ENCODE measurements around the gene SLC22A1. TPM values are rescaled to one million over a fixed set of nuclear protein-coding genes. Genes with fewer than 3 reads are reported as not detected.
"Not testable (repeated sequence)": the region's sequence is repeated elsewhere in the genome, so short reads cannot be mapped to it uniquely, and the experiment has no call there.

SLC22A1 gene
- total RNA-seq, 1 donor from 2014 or later = 0.17 TPM

DNA sequence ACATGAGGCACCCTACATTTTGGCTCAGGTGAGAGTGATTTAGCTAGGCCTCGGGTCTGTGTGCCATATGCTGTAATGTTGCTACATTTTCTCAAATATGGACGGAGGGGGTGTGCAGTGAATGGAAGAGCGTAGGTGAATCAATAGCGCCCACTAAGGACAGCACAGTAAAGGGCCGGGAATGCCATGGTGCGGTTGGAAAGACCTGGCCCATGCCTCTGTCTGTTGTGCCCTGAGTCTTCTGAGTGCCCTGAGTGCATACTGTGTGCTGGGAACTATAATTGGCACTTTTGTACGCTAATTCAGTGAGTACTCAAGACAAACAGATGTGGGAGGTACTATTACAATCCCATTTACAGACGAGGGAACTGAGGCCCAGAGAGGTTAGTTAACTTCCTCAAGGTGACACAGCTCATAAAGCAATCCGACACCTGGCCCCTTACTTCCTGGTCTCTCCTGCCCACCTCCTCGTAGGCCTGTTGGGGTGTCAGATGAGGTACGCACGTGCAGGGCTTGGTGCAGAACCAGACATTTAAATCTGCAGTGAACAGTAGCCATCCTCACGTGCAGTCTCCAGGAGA lies 17.3 kb downstream of the SLC22A1 start:
- no peak for DNase-seq

GRCh38 chr6:160139420-160139851 lies 17.8 kb downstream of the SLC22A1 start:
- no peak for DNase-seq

DNA sequence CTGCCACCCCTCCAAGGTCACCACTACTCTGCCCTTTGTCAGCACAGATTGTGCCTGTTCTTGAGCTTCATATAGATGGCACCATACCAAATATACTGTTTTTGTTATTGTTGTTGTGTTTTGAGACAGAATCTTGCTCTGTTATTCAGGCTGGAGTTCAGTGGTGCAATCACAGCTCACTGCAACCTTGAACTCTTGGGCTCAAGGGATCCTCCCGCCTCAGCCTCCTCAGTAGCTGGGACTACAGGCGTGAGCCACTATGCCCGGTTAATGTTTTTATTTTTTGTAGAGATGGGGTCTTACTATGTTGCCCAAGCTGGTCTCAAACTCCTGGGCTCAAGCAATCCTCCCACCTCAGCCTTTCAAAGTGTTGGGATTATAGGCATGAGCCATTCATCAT lies 18.9 kb downstream of the SLC22A1 start:
- DNase-seq = not testable (repeated sequence)

- DNase-seq = no peak
Observed at GRCh38 chr6:160141001-160141726, 19.5 kb downstream of the SLC22A1 start.

- DNase-seq = no peak
Observed at GRCh38 chr6:160142115-160142715, 20.6 kb downstream of the SLC22A1 start.

GRCh38 chr6:160146454-160147145 lies 25.0 kb downstream of the SLC22A1 start:
- no peak for DNase-seq

- DNase-seq = no peak
Observed at GRCh38 chr6:160147146-160147536, 25.5 kb downstream of the SLC22A1 start.

DNA sequence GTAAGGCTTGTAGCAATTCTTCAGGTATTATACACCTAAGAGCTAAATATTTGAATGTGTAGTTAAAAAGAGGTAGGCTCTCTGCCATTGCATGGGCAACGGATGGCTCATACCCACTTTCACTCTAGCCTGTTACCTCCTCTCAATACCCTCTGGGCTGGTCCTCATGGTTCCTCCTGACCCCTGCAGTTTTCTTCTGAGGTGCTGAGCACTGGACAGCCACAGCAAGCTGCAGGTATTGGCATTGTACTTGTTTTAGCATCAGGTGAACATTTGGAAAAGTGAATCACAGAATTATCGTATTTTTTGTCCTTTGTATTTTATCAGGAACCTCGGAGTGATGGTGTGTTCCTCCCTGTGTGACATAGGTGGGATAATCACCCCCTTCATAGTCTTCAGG lies 32.9 kb downstream of the SLC22A1 start:
- no peak for DNase-seq

GRCh38 chr6:160156842-160157241 lies 35.2 kb downstream of the SLC22A1 start:
- no peak for DNase-seq

DNA sequence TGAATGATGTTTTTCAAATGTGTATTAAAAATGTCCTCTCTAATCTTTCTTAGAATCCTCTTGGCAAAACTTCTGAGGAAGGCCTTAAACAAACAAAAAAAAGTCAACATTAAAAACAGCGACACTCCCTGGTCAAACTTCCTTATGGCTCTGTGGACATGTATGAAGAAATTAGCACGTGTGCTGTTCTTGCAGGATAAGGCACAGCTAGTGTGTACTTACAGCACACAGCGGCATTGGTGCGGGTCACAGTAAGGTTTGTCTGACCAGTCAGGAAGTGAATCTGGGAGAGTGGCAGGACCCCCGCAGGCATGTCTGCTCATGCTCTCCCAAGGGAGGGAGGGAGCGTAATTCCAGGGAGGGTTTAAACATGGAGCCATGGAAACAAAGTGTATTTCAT lies 38.8 kb downstream of the SLC22A1 start:
- DNase-seq = no peak

DNA sequence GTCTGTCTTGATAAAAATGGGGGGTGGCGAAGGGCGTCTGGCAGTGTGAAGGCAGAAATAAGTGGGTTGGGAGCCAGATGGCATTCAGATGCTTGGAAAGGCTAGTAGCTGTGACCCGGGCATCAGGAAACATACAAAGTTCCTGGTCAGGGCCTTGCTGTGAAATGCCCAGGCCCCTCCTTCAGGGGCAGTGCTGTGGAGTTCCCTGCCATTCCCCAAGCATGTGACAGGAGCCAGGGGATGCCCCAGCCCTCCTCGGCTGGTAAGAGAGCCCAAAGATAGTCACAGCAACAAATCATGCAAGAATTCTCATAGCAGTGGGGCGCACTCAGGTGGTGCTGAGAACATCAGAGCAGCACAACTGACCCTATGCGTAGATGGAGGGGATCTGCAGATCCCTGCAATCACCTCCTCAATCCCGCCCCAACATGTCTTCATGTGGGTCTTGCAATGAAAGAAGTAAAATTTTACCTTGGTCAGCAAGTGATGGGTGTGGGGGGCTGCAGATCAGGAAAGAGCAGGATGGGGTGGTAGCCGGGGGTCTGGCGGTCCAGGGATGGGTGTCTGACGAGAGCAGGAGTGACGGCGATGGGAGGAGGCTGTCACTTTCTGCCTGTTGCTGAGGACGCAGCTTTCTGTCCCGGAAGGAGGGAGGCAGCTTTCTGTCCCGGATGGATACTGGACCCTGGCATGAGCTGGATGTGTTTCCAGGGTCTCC lies 39.5 kb downstream of the SLC22A1 start:
- DNase-seq = no peak

GRCh38 chr6:160161647-160161986 lies 40.0 kb downstream of the SLC22A1 start:
- DNase-seq = no peak

DNA sequence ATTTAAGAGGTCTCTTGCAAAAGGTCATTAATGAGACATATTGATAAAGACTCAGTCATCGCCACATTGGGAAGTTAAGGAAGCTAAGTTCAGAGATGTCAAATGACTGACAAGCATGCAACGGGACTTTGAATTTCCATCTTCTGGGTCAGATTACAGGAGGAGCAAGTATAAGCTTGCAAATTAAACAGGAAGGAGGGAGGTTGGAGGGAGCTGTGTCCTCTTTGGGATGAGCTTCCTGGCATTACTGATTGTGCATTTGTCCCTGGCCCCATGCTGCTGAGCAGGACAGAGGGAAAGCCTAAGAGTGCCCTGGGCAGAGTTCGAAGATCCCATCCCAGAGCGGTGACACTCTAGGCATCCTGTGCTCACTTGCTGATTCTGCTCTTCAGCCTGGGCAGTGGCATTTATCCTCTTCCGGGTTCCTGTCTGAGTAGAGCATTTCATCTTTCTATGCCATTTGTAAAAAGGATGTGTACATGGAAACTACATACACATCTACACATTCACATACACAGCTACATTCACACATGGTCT lies 40.5 kb downstream of the SLC22A1 start:
- DNase-seq = no peak

DNA sequence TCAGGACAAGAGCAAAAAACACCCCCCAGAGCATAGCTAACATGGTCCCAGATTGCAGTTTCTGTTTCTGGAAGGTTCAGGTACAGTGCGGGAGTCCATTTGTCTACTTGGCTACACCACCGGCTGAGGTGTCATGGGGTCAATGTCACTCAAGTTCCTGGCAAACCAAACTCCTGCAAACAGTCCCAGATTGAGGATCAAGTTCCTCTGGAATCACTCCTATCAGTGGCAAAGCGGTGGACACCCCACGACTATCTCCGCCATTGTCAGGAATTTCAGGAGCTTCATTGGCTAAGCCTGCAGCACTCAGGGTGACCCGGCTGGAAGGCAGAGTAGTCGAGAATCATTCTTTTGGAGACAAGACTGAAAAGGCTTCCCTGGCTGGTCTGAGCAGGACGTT lies 41.8 kb downstream of the SLC22A1 start:
- DNase-seq = no peak

DNA sequence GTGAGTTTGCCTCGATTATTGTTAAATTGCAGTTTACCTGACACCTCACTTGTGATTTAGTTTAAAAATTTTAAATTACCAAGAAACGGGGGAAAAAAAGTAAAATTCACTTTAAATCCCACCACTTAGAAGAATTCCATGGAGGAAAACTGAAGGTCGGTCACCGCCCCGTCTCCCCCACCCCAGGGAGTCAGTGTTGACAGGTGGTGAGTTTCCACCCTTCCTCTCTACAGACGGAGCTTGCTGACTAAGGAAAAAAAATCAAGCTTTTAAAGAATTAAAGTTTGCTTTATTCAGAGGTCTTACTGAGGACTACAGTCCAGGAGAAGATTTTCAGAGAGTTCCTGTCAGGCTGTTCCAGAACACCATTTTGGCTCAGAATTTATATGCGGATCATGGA lies 42.3 kb downstream of the SLC22A1 start:
- DNase-seq = no peak

- DNase-seq = not testable (repeated sequence)
Observed at GRCh38 chr6:160165928-160166327, 44.3 kb downstream of the SLC22A1 start.

DNA sequence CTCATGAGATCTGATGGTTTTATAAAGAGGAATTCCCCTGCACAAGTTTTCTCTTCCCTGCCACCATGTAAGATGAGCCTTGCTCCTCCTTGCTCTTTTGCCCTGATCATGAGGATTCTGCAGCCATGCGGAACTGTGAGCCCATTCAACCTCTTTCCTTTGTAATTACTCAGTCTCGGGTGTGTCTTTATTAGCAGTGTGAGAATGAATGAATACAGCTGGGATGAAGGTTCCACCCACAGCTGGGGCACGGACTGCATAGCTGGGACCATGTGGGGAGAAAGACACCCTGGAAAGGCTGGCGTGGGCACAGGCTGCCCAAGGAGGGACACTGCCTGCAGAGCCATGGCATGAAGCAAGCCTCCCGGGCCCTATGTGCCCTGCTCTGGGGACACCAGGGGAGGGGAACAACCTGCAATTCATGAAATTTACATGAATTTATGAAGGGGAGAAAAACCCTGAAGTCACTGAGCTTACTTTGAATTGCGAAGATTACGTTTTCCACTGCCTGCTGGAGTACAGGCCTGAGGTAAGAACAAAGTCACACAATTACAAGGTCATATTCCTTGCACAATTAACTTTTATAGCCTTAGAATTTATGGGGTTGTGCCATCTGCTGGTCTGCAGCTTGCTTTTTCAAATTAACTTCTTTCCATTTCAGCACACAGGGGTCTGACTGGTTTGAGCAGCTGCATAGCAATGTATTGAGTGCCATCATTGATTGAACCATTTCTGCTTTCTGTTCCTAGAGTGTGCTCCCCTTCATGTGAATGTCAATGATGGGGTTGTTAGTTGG lies 46.2 kb downstream of the SLC22A1 start:
- no peak for DNase-seq

GRCh38 chr6:160170018-160170680 lies 48.5 kb downstream of the SLC22A1 start:
- no peak for DNase-seq

DNA sequence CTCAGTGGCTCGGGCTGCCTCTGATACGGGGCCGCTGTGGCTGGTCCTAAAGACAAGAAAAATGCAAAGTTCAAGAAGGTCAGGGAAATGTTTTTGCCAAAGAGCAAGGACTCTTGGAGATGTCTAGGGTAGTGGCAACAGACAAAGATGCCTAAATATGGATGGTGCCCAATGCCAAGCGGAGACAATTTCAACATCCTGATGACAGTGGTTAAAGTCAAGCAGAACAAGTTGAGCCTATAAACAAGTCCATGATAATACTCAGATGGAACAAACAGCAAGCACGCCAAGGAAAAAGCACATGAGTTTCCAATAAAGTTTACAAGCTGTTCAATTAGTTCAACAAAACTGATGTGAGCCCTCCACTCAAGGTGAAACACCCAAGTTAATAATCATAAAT lies 51.1 kb downstream of the SLC22A1 start:
- DNase-seq = no peak

- DNase-seq = no peak
Observed at GRCh38 chr6:160173806-160174527, 52.4 kb downstream of the SLC22A1 start.

- no peak for DNase-seq
Observed at GRCh38 chr6:160174681-160175080, 53.1 kb downstream of the SLC22A1 start.

All from dermis blood vessel endothelial cell (primary cell).